B cell (primary cell): ENCODE results near the gene DNAJC3. TPM values are rescaled to one million over a fixed set of nuclear protein-coding genes. Genes with fewer than 3 reads are reported as not detected.

Experiments used
- ATAC-seq: fragments of 200-7000 bp; cut with Tn5 transposase; one replicate; pipeline ENCODE4 v1.10.0; 2021; ENCODE audit warnings: low read depth, mild to moderate bottlenecking, moderate number of reproducible peaks, moderate library complexity
- CTCF ChIA-PET: fragments of 350-600 bp; sonication (Branson Sonifier 250); formaldehyde crosslinking; loops from one replicate; lab custom pipeline; 2021; ENCODE audit warnings: antibody characterized with exemption, inconsistent platforms; lab: Charles Lee
- POLR2A ChIA-PET: fragments of 350-600 bp; sonication (Branson Sonifier 250); formaldehyde crosslinking; loops from one replicate; lab custom pipeline; 2021; ENCODE audit warnings: antibody characterized with exemption; lab: Charles Lee
- DNase-seq: peaks from one replicate; pipeline ENCODE4 v3.0.0; 2013
- H2AFZ ChIP-seq: 2 replicates; pipeline ENCODE4 v1.6.1; 2012; ENCODE audit warnings: mild to moderate bottlenecking, low read depth, low read length; ENCODE audit not compliant: insufficient read depth, poor library complexity, severe bottlenecking
- H3K27ac ChIP-seq, 2 donors: 1 replicate in 1 of 2; 2 replicates in 1 of 2; pipeline ENCODE4 v1.5.1; 2012 to 2013; ENCODE audit warnings: low read length in 2 of 2, mild to moderate bottlenecking in 2 of 2, moderate library complexity in 1 of 2
- H3K27me3 ChIP-seq, 4 experiments: fragments of 200-600 bp in 1 of 4; sonication (generic) in 1 of 4; replicated peaks in 1 of 4; 1 replicate in 2 of 4; 2 replicates in 2 of 4; pipeline versions ENCODE4 v1.6.1 to v1.7.0; 2013 to 2016; ENCODE audit warnings: low read length in 3 of 4, mild to moderate bottlenecking in 2 of 4, mixed read lengths in 1 of 4, moderate library complexity in 1 of 4; ENCODE audit not compliant: insufficient read depth in 4 of 4, control insufficient read depth in 3 of 4; ENCODE audit errors: control extremely low read depth in 1 of 4
- H3K36me3 ChIP-seq, 2 experiments: replicated peaks in 1 of 2; 1 replicate in 1 of 2; 2 replicates in 1 of 2; pipeline versions ENCODE4 v1.6.1 to v1.7.1; 2013; ENCODE audit warnings: low read length in 1 of 2; ENCODE audit not compliant: insufficient read depth in 2 of 2, control insufficient read depth in 1 of 2; ENCODE audit errors: control extremely low read depth in 1 of 2, extremely low read depth in 1 of 2
- H3K4me1 ChIP-seq, 2 donors: fragments of 200-600 bp in 1 of 2; sonication (generic) in 1 of 2; 1 replicate in 1 of 2; 2 replicates in 1 of 2; pipeline versions ENCODE4 v1.5.1 to v1.6.1; 2013 to 2017; ENCODE audit warnings: low read length in 2 of 2; ENCODE audit not compliant: control insufficient read depth in 2 of 2, insufficient read depth in 2 of 2
- H3K4me2 ChIP-seq: replicated peaks from 2 replicates; pipeline ENCODE3; 2012; ENCODE audit warnings: mild to moderate bottlenecking, low read depth, low read length; ENCODE audit not compliant: poor library complexity, severe bottlenecking
- H3K4me3 ChIP-seq, 5 experiments: fragments of 200-600 bp in 1 of 5; sonication (generic) in 1 of 5; 1 replicate in 3 of 5; 2 replicates in 2 of 5; pipeline versions ENCODE4 v1.5.1 to v1.7.0; 2011 to 2016; ENCODE audit warnings: low read length in 4 of 5, mild to moderate bottlenecking in 4 of 5, low read depth in 2 of 5, control low read depth in 1 of 5, moderate library complexity in 1 of 5; ENCODE audit not compliant: insufficient read depth in 1 of 5; ENCODE audit errors: control extremely low read depth in 1 of 5, extremely low read depth in 1 of 5
- H3K79me2 ChIP-seq: fragments of 200-600 bp; sonication (generic); one replicate; pipeline ENCODE4 v1.6.0; 2016; ENCODE audit warnings: low read length; ENCODE audit not compliant: control insufficient read depth, insufficient read depth
- H3K9ac ChIP-seq: fragments of 200-600 bp; sonication (generic); 2 replicates; pipeline ENCODE4 v1.6.1; 2017; ENCODE audit warnings: mild to moderate bottlenecking, low read length, moderate library complexity
- H3K9me3 ChIP-seq, 3 donors: one replicate each; pipeline versions ENCODE4 v1.6.1 to v1.7.1; 2013; ENCODE audit warnings: low read length in 2 of 3; ENCODE audit not compliant: control insufficient read depth in 2 of 3, insufficient read depth in 1 of 3; ENCODE audit errors: control extremely low read depth in 1 of 3
- H4K20me1 ChIP-seq: 2 replicates; pipeline ENCODE4 v1.6.0; 2012; ENCODE audit warnings: mild to moderate bottlenecking, low read length; ENCODE audit not compliant: insufficient read depth, control insufficient read depth, poor library complexity, severe bottlenecking
- H3K27ac Mint-ChIP-seq: one replicate; pipeline ENCODE4 v1.8.0; 2021; ENCODE audit warnings: mixed read lengths
- H3K27me3 Mint-ChIP-seq: one replicate; pipeline ENCODE4 v1.8.0; 2021; ENCODE audit warnings: mixed read lengths
- H3K4me1 Mint-ChIP-seq: one replicate; pipeline ENCODE4 v1.8.0; 2021; ENCODE audit warnings: mixed read lengths
- H3K4me3 Mint-ChIP-seq: one replicate; pipeline ENCODE4 v1.8.0; 2021; ENCODE audit warnings: mixed read lengths
- H3K9me3 Mint-ChIP-seq: one replicate; pipeline ENCODE4 v1.8.0; 2022; ENCODE audit warnings: mixed read lengths; ENCODE audit not compliant: insufficient read depth
- CTCF ChIP-seq: fragments of 200-600 bp; IDR thresholded peaks from one replicate; pipeline ENCODE4 v1.8.0; 2022; ENCODE audit warnings: antibody characterized with exemption, mild to moderate bottlenecking
- EZH2 ChIP-seq: IDR thresholded peaks from 2 replicates; pipeline ENCODE4 v1.6.1; 2012; ENCODE audit warnings: borderline replicate concordance, low read depth, mild to moderate bottlenecking, moderate library complexity, low read length; ENCODE audit not compliant: insufficient read depth, poor library complexity, severe bottlenecking
- WGBS: methylation state at CpG from one replicate; pipeline ENCODE4 v1.1.5; 2013; ENCODE audit warnings: missing lambda C conversion rate; ENCODE audit not compliant: insufficient coverage; 5-methylcytosine and 5-hydroxymethylcytosine counted together
- intact Hi-C: fragments of 100-400 bp; cut with micrococcal nuclease; formaldehyde crosslinking; loops from one replicate; pipeline ENCODE4 v1.10.0; 2022
- polyA plus RNA-seq: library from polyadenylated mRNA; depleted of rRNA; stranded (reverse); fragments of >200 nt; gene quantifications from 2 replicates; pipeline ENCODE4 v1.2.3, GENCODE V29; 2012
- total RNA-seq, 2 donors: library from RNA; stranded (reverse); fragments of 120-200 nt in 1 of 2; gene quantifications; 1 replicate in 1 of 2; 2 replicates in 1 of 2; pipeline versions ENCODE4 v1.2.3 to v1.2.4, GENCODE V29; 2013 to 2022

The DNAJC3 gene
- total and polyA plus RNA-seq, 2 donors (not counting 1 experiment from before 2014, with no cell fraction given): 2.8 to 12.1 TPM

- peak overlapping the region; percentile 55 for H3K4me2 ChIP-seq
- TF ChIP-seq EZH2: no peak
- no peak for TF ChIP-seq CTCF
- H3K27me3 ChIP-seq: peaks cover 0 to 22% (median 13%) of the 10 kb centered on the region in 4 experiments
- Mint-ChIP-seq H3K27me3 (peaks cover 47% of the 10 kb centered on the region), H3K4me1 (peaks cover 14% of the 10 kb centered on the region), H3K4me3 (peak overlapping the region; percentile 76), H3K27ac (peak overlapping the region; percentile 46), H3K9me3 (no peaks in the 10 kb centered on the region)
- H3K9ac ChIP-seq: no peak overlapping the region
- peaks cover 8 to 13% of the 10 kb centered on the region in 2 donors for H3K4me1 ChIP-seq
- ChIA-PET CTCF (no interaction called here), POLR2A (no interaction called here)
- no peak overlapping the region for H3K4me3 ChIP-seq
- ATAC-seq (no peak), DNase-seq (peak; percentile 21)
- H3K79me2 ChIP-seq: no peaks in the 10 kb centered on the region
- 4% methylated on average over 62 of the region's 62 CpGs for whole genome bisulfite sequencing
- intact Hi-C loops: no loop called here
- peaks cover 0 to 10% (median 0%) of the 10 kb centered on the region in 3 donors for H3K9me3 ChIP-seq
- H4K20me1 ChIP-seq: no peaks in the 10 kb centered on the region
- H3K36me3 ChIP-seq: no peaks in the 10 kb centered on the region
- no peak overlapping the region for H2AFZ ChIP-seq
- no peak overlapping the region for H3K27ac ChIP-seq
Observed at GRCh38 chr13:95643936-95644598, 32.9 kb upstream of the DNAJC3 start.

DNA sequence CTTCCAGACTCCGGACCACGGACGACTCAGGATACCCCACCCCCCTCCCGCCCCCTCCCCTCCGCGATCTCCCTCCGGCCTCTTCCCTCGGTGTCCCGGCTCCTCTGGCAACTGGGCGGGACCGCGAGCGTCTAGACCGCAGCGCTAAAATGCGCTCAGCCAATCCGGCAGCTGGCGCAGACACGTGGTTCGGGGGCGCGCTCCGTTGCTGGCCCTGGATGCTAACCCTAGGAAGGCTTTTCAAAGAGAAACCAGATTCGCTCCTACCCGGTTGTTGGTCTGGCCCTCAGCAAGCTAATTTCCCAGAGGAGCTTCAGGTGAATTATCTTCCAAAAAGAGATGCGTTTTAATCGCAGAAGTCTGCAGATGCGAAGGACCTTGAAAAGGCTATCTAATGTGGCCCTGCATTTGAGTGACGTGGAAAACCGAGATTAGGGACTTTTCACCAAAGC lies 32.3 kb upstream of the DNAJC3 start, which contains the start of gene DZIP1:
Gene DZIP1 (minus strand): TSS at position 106 of the 452 bp plus-strand sequence. CDS start 2,677 bp downstream, outside the sequence.
- peak within 1 kb of the TSS; percentile 55 for H3K4me2 ChIP-seq
- Mint-ChIP-seq H3K27ac (peak within 1 kb of the TSS; percentile 46), H3K4me3 (peak within 1 kb of the TSS; percentile 76), H3K4me1 (peaks cover 14% of the 10 kb centered on the region), H3K9me3 (no peaks in the 10 kb centered on the region), H3K27me3 (peaks cover 46% of the 10 kb centered on the region)
- H3K27me3 ChIP-seq: peaks cover 0 to 22% (median 13%) of the 10 kb centered on the region in 4 experiments
- no peak within 1 kb of the TSS for H2AFZ ChIP-seq
- WGBS: 7% methylated on average over 24 of the region's 30 CpGs
- intact Hi-C loops: no loop called here
- no peak within 1 kb of the TSS for H3K9ac ChIP-seq
- ATAC-seq: no peak
- no peak within 1 kb of the TSS for H3K27ac ChIP-seq
- H3K4me3 ChIP-seq: peak within 1 kb of the TSS in 1 of 5 experiments; percentile 19
- POLR2A ChIA-PET: no interaction called here
- DNase-seq: no peak
- peaks cover 8 to 13% of the 10 kb centered on the region in 2 donors for H3K4me1 ChIP-seq
- CTCF ChIA-PET: no interaction called here
- no peak for TF ChIP-seq EZH2
- H3K9me3 ChIP-seq: peaks cover 0 to 10% (median 0%) of the 10 kb centered on the region in 3 donors
- H4K20me1 ChIP-seq: no peaks in the 10 kb centered on the region
- H3K79me2 ChIP-seq: no peaks in the 10 kb centered on the region
- H3K36me3 ChIP-seq: no peaks in the 10 kb centered on the region
